Epithelial cell of esophagus (primary cell): ENCODE results near the gene CLEC17A.

ENCODE experiments used
- DNase-seq: peaks from one replicate; pipeline ENCODE4 v3.0.0; 2010; ENCODE audit warnings: low read depth
- H3K4me3 ChIP-seq: 2 replicates; pipeline ENCODE4 v1.5.1; 2011; ENCODE audit warnings: mild to moderate bottlenecking, low read length, control low read depth
- CTCF ChIP-seq: IDR thresholded peaks from 2 replicates; pipeline ENCODE4 v1.5.1; 2011; ENCODE audit warnings: low read depth, mild to moderate bottlenecking, low read length, control low read depth, inconsistent platforms; ENCODE audit not compliant: insufficient read depth; ENCODE audit errors: missing control alignments

Gene CLEC17A

GRCh38 chr19:14565765-14566711, 16.8 kb upstream of the CLEC17A start:
- DNase-seq: no peak

GRCh38 chr19:14566712-14567077, 16.2 kb upstream of the CLEC17A start:
- no peak for TF ChIP-seq CTCF
- no peak overlapping the region for H3K4me3 ChIP-seq
- no peak for DNase-seq

More at GRCh38 chr19:14565765-14566711, 16.8 kb upstream of the CLEC17A start:
- no peak for TF ChIP-seq CTCF
- H3K4me3 ChIP-seq: no peak overlapping the region

- no peak for TF ChIP-seq CTCF
- no peak for DNase-seq
- H3K4me3 ChIP-seq: no peak overlapping the region
These were observed 15.8 kb upstream of the CLEC17A start for GRCh38 chr19:14567079-14567478.

GRCh38 chr19:14570864-14571527, 11.9 kb upstream of the CLEC17A start:
- H3K4me3 ChIP-seq: peak overlapping the region; percentile 98
- no peak for TF ChIP-seq CTCF

GRCh38 chr19:14571695-14572490, 11.0 kb upstream of the CLEC17A start, which contains the start of gene NDUFB7:
NDUFB7 (minus strand) TSS chr19:14572066; CDS start chr19:14572000, 66 bp downstream.
- H3K4me3 ChIP-seq: peak within 1 kb of the TSS; percentile 98
- peak; percentile 96 for DNase-seq
- peak; percentile 88 for TF ChIP-seq CTCF

More at GRCh38 chr19:14570864-14571527, 11.9 kb upstream of the CLEC17A start:
- no peak for DNase-seq

GRCh38 chr19:14575428-14575980, 7.4 kb upstream of the CLEC17A start:
- no peak overlapping the region for H3K4me3 ChIP-seq
- no peak for TF ChIP-seq CTCF
- no peak for DNase-seq
